GM18861 (cell line): ENCODE results near the gene TMEM231.
"Not testable (repeated sequence)": the region's sequence is repeated elsewhere in the genome, so short reads cannot be mapped to it uniquely, and the experiment has no call there.

Experiments used
- ATAC-seq: cut with Tn5 transposase; IDR thresholded peaks from one replicate; pipeline ENCODE4 v1.9.1; 2021; ENCODE audit not compliant: unreplicated experiment

Gene TMEM231

GRCh38 chr16:75555707-75556430, at the start of gene TMEM231:
TMEM231 (minus strand) TSS chr16:75556252; CDS start chr16:75556209, 43 bp downstream.
- ATAC-seq, result peak; percentile 96

GRCh38 chr16:75603241-75603640, 47.2 kb upstream of the TMEM231 start:
- no peak for ATAC-seq

GRCh38 chr16:75599452-75600277, 43.6 kb upstream of the TMEM231 start:
- no peak for ATAC-seq

- ATAC-seq, result no peak
These were observed 38.1 kb upstream of the TMEM231 start for GRCh38 chr16:75593825-75594820.

- ATAC-seq, result no peak
These were observed 37.3 kb upstream of the TMEM231 start for GRCh38 chr16:75593308-75593707.

- ATAC-seq, result not testable (repeated sequence)
These were observed 35.9 kb upstream of the TMEM231 start for GRCh38 chr16:75591927-75592326.

- no peak for ATAC-seq
These were observed 35.1 kb upstream of the TMEM231 start for GRCh38 chr16:75590920-75591843.

- ATAC-seq, result no peak
These were observed 33.3 kb upstream of the TMEM231 start for GRCh38 chr16:75589306-75589705.

GRCh38 chr16:75588716-75589115, 32.7 kb upstream of the TMEM231 start:
- ATAC-seq, result no peak

- ATAC-seq, result no peak
These were observed 28.1 kb upstream of the TMEM231 start for GRCh38 chr16:75584108-75584507.

- ATAC-seq, result no peak
These were observed 23.3 kb upstream of the TMEM231 start for GRCh38 chr16:75579281-75579834.

- ATAC-seq, result no peak
These were observed 22.7 kb upstream of the TMEM231 start for GRCh38 chr16:75578725-75579124.

GRCh38 chr16:75578212-75578611, 22.2 kb upstream of the TMEM231 start:
- no peak for ATAC-seq

- no peak for ATAC-seq
These were observed 20.3 kb upstream of the TMEM231 start for GRCh38 chr16:75576384-75576811.

- no peak for ATAC-seq
These were observed 19.9 kb upstream of the TMEM231 start for GRCh38 chr16:75575958-75576357.

- no peak for ATAC-seq
These were observed 17.9 kb upstream of the TMEM231 start for GRCh38 chr16:75573955-75574354.

- ATAC-seq, result no peak
These were observed 17.0 kb upstream of the TMEM231 start for GRCh38 chr16:75572864-75573542.

- ATAC-seq, result no peak
These were observed 14.5 kb upstream of the TMEM231 start for GRCh38 chr16:75570396-75571065.
